ENCODE data around the gene WNT4. TPM values are rescaled to one million over a fixed set of nuclear protein-coding genes. Genes with fewer than 3 reads are reported as not detected.

Gene WNT4
- total RNA-seq (2022) (0.21 and 0.79 TPM in 2 replicates), Bru-seq, nascent RNA (percentile 20 among the genes with signal in this experiment), BruChase-seq, experiment 1, labeled RNA remaining after a 2-hour chase (percentile 13 among the genes with signal in this experiment), BruChase-seq, experiment 2, labeled RNA remaining after a 6-hour chase (percentile 12 among the genes with signal in this experiment)
- long read RNA-seq, result 0 reads

DNA sequence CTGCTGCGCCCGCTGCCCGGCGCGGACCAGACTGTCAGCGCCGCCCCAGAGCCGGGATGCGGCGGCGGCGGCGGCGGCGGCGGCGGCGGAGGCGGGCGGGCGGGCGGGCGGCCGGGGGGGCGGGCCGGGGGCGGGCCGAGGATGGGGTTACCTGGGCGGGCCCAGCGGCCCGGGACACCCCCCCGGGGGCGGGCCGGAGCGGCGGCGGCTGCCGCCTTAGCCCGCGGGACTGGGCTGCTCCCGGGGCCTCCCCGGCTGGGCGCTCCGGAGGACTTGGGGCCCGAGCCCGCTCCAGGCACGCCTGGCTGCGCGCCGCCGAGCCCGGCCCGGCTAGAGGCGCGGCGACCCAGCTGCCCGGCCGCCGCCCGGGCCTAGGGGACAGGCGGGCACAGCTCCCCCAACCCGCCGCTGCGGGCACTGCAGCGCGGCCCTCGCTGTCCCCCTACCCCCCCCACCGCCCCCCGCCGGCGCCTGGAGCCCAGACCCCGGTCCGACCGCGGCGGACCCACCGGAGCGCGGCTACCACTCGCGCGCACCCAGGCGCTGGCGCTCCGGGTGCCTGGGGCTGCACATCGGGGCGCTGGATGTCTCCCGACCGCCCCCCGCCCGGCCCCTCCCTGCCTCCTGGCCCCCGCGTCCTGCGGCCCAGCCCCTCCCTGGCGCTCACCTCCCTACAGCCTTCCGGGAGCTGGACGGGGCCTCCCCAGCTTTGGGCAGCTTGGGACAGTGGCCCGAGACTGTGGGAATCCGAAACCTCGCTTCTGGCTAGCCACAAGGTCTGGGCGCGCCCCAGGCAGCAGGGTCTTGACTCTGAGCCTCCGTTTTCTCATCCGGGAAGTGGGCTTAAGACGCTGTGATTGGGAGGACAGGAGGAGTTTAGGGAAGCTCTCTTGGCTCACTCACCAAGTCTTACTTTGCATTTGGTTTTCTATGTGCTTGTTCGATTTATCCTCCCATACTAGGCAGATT is at the start of gene WNT4:
Gene WNT4 (minus strand): TSS at position 33 of the 969 bp plus-strand sequence. CDS start 175 bp downstream, outside the sequence.
- intact Hi-C loops (cut with micrococcal nuclease; ENCODE audit: unreplicated experiment), result no loop called here
- no TSS peak for BruUV-seq (replicated peaks)
- Mint-ChIP-seq H3K27ac (ENCODE audit: unreplicated experiment) (no peak within 1 kb of the TSS), H3K36me3 (ENCODE audit: insufficient read depth, unreplicated experiment) (no peaks in the 10 kb centered on the region), H3K27me3 (ENCODE audit: insufficient read depth, unreplicated experiment) (no peaks in the 10 kb centered on the region), H3K9me3 (ENCODE audit: unreplicated experiment) (no peaks in the 10 kb centered on the region), H3K4me1 (ENCODE audit: low read depth, unreplicated experiment) (peaks cover 8% of the 10 kb centered on the region), H3K4me3 (ENCODE audit: unreplicated experiment) (peak within 1 kb of the TSS; percentile 78)
- ChIA-PET POLR2A (interaction anchor here (0.6 kb wide), 1 partner anchor 241 kb away, joined by 3 read pairs; no protein-coding TSS in a partner anchor), CTCF (interaction anchor here (0.6 to 1.3 kb wide), 4 partner anchors 17 to 273 kb away, joined by 3 to 4 read pairs (median 3); no protein-coding TSS in a partner anchor)
- DNase-seq, result peak in 1 of 2 experiments; percentile 72
- Histone ChIP-seq H3K9me3 (no peaks in the 10 kb centered on the region), H3K4me3 (ENCODE audit: low read depth, low read length) (peak within 1 kb of the TSS; percentile 39), H3K4me1 (peaks cover 6% of the 10 kb centered on the region), H3K27me3 (replicated peaks; ENCODE audit: control insufficient read depth, insufficient read depth, low read length) (no peaks in the 10 kb centered on the region; the same call in 1 of the 2 replicates), H3K36me3 (ENCODE audit: control insufficient read depth, insufficient read depth, low read length) (no peaks in the 10 kb centered on the region)
- TF ChIP-seq, protein P1, sequence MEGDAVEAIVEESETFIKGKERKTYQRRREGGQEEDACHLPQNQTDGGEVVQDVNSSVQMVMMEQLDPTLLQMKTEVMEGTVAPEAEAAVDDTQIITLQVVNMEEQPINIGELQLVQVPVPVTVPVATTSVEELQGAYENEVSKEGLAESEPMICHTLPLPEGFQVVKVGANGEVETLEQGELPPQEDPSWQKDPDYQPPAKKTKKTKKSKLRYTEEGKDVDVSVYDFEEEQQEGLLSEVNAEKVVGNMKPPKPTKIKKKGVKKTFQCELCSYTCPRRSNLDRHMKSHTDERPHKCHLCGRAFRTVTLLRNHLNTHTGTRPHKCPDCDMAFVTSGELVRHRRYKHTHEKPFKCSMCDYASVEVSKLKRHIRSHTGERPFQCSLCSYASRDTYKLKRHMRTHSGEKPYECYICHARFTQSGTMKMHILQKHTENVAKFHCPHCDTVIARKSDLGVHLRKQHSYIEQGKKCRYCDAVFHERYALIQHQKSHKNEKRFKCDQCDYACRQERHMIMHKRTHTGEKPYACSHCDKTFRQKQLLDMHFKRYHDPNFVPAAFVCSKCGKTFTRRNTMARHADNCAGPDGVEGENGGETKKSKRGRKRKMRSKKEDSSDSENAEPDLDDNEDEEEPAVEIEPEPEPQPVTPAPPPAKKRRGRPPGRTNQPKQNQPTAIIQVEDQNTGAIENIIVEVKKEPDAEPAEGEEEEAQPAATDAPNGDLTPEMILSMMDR (IDR thresholded peaks at IDR 0.05; ENCODE audit: insufficient read depth in 1 of 2, low read depth in 1 of 2, low read length in 1 of 2, severe bottlenecking in 1 of 2, unreplicated experiment in 1 of 2), result peak; percentile 4 to 27

DNA sequence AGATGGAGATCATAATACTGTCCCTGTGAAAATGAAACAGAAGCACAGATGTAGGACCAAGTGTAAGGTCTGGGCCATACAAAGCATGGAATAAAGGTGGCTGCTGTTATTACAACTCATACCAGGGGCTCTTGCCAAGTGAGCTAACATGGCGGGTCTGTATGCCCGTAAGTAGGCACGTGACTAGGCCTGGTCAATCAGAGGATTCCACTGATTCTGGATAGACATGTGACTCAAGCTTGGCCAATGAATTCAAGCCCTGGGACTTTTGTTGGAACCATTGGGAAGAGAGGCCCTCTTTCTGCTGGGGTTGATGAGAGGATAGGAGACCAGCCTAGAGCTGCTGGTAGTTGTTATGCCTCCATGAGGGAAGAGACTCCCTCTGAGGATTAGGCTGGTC is 47.8 kb upstream of the WNT4 start:
- Mint-ChIP-seq H3K36me3 (ENCODE audit: insufficient read depth, unreplicated experiment) (no peaks in the 10 kb centered on the region), H3K27ac (ENCODE audit: unreplicated experiment) (no peak overlapping the region), H3K9me3 (ENCODE audit: unreplicated experiment) (no peaks in the 10 kb centered on the region), H3K4me3 (ENCODE audit: unreplicated experiment) (no peak overlapping the region), H3K4me1 (ENCODE audit: low read depth, unreplicated experiment) (no peaks in the 10 kb centered on the region), H3K27me3 (ENCODE audit: insufficient read depth, unreplicated experiment) (no peaks in the 10 kb centered on the region)
- peak in 1 of 2 experiments; percentile 4 for DNase-seq
- H3K4me3 ChIP-seq (ENCODE audit: low read depth, low read length), result no peak overlapping the region
- TF ChIP-seq, protein P1 (IDR thresholded peaks at IDR 0.05; ENCODE audit: insufficient read depth in 1 of 2, low read depth in 1 of 2, low read length in 1 of 2, severe bottlenecking in 1 of 2, unreplicated experiment in 1 of 2), result no peak
- ChIA-PET CTCF (no interaction called here), POLR2A (no interaction called here)
- H3K9me3 ChIP-seq, result no peaks in the 10 kb centered on the region
- no peaks in the 10 kb centered on the region for H3K4me1 ChIP-seq
- no TSS peak for BruUV-seq (replicated peaks)
- intact Hi-C loops (cut with micrococcal nuclease; ENCODE audit: unreplicated experiment), result no loop called here
- no peaks in the 10 kb centered on the region for H3K27me3 ChIP-seq (replicated peaks; ENCODE audit: control insufficient read depth, insufficient read depth, low read length)
- no peaks in the 10 kb centered on the region for H3K36me3 ChIP-seq (ENCODE audit: control insufficient read depth, insufficient read depth, low read length)

DNA sequence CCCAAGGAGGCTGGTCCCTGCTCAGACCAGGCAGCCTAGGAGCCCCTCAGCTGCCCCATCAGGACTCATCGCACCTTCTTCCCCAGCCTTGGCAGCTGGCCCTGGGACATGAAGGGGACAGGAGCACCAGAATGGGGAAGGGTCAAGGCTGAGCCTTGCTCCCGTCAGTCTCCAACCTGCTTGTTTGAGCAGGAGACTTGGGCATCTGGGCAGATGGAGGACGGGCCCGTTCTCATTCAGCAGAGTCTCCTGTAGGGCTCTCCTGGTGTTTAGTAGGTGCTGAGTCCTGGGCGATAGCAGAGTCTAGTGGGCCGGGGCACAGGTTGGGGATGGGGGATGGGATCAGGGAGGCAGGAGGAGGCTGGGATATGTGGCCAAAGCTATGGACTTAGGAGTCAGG is 47.4 kb upstream of the WNT4 start:
- Mint-ChIP-seq H3K4me1 (ENCODE audit: low read depth, unreplicated experiment) (no peaks in the 10 kb centered on the region), H3K27ac (ENCODE audit: unreplicated experiment) (no peak overlapping the region), H3K36me3 (ENCODE audit: insufficient read depth, unreplicated experiment) (no peaks in the 10 kb centered on the region), H3K9me3 (ENCODE audit: unreplicated experiment) (no peaks in the 10 kb centered on the region), H3K4me3 (ENCODE audit: unreplicated experiment) (no peak overlapping the region), H3K27me3 (ENCODE audit: insufficient read depth, unreplicated experiment) (no peaks in the 10 kb centered on the region)
- ChIA-PET POLR2A (no interaction called here), CTCF (interaction anchor here (0.6 kb wide), 1 partner anchor 425 kb away, joined by 3 read pairs; no protein-coding TSS in a partner anchor)
- peak in 1 of 2 experiments; percentile 9 for DNase-seq
- intact Hi-C loops (cut with micrococcal nuclease; ENCODE audit: unreplicated experiment), result no loop called here
- H3K36me3 ChIP-seq (ENCODE audit: control insufficient read depth, insufficient read depth, low read length), result no peaks in the 10 kb centered on the region
- BruUV-seq (replicated peaks), result no TSS peak
- no peaks in the 10 kb centered on the region for H3K27me3 ChIP-seq (replicated peaks; ENCODE audit: control insufficient read depth, insufficient read depth, low read length)
- no peak overlapping the region for H3K4me3 ChIP-seq (ENCODE audit: low read depth, low read length)
- H3K4me1 ChIP-seq, result no peaks in the 10 kb centered on the region
- TF ChIP-seq, protein P1 (IDR thresholded peaks at IDR 0.05; ENCODE audit: insufficient read depth in 1 of 2, low read depth in 1 of 2, low read length in 1 of 2, severe bottlenecking in 1 of 2, unreplicated experiment in 1 of 2), result no peak
- no peaks in the 10 kb centered on the region for H3K9me3 ChIP-seq
